HepG2 (cell line): ENCODE data around the gene SRC. TPM values are rescaled to one million over a fixed set of nuclear protein-coding genes. Genes with fewer than 3 reads are reported as not detected.

ENCODE experiments used
- AGO2 ChIP-seq: fragments of 200-400 bp; formaldehyde crosslinking; optimal IDR thresholded peaks from 2 replicates; pipeline ENCODE3; 2017; ENCODE audit warnings: mild to moderate bottlenecking, low read depth, low read length, moderate library complexity
- ATF6 ChIP-seq: sonication (generic); formaldehyde crosslinking; conservative IDR thresholded peaks from 2 replicates; pipeline ENCODE4 v1.4.0; 2020; ENCODE audit warnings: missing genetic modification reagents
- ATRX ChIP-seq: sonication (generic); formaldehyde crosslinking; IDR thresholded peaks from 2 replicates; pipeline ENCODE4 v1.4.0; 2020; ENCODE audit warnings: missing genetic modification reagents, borderline replicate concordance
- BRCA1 ChIP-seq: sonication (generic); formaldehyde crosslinking; IDR thresholded peaks from 2 replicates; pipeline ENCODE4 v1.4.0; 2020; ENCODE audit warnings: missing genetic modification reagents
- HCFC1 ChIP-seq: fragments of 150-350 bp; IDR thresholded peaks from 2 replicates; pipeline ENCODE4 v1.6.1; 2014; ENCODE audit warnings: low read depth, low read length
- MAFF ChIP-seq: IDR thresholded peaks from 2 replicates; pipeline ENCODE4 v1.6.1; 2011; ENCODE audit warnings: low read depth, low read length, improper control_type of control experiment
- NAIF1 ChIP-seq: sonication (generic); formaldehyde crosslinking; IDR thresholded peaks from 2 replicates; pipeline ENCODE4 v1.5.0; 2020; ENCODE audit warnings: mild to moderate bottlenecking, missing genetic modification reagents, borderline replicate concordance
- NFATC3 ChIP-seq: sonication (generic); formaldehyde crosslinking; IDR thresholded peaks from 2 replicates; pipeline ENCODE4 v1.5.1; 2020; ENCODE audit warnings: mild to moderate bottlenecking, missing genetic modification reagents
- PCBP1 ChIP-seq: fragments of 200-400 bp; formaldehyde crosslinking; IDR thresholded peaks from 2 replicates; pipeline ENCODE4 v1.6.1; 2017; ENCODE audit warnings: mild to moderate bottlenecking, low read depth, low read length, borderline replicate concordance
- PLRG1 ChIP-seq: fragments of 450-650 bp; conservative IDR thresholded peaks from 2 replicates; pipeline ENCODE4 v1.6.1; 2016
- SATB2 ChIP-seq: sonication (generic); formaldehyde crosslinking; IDR thresholded peaks from 2 replicates; pipeline ENCODE4 v1.5.0; 2020; ENCODE audit warnings: missing genetic modification reagents
- SKIL ChIP-seq: sonication (generic); formaldehyde crosslinking; IDR thresholded peaks from 2 replicates; pipeline ENCODE4 v1.8.0; 2022; ENCODE audit warnings: missing genetic modification reagents, mild to moderate bottlenecking, moderate library complexity, borderline replicate concordance
- SNAPC2 ChIP-seq: sonication (generic); formaldehyde crosslinking; IDR thresholded peaks from 2 replicates; pipeline ENCODE4 v1.8.1; 2022; ENCODE audit warnings: mild to moderate bottlenecking, missing genetic modification reagents
- ZBTB46 ChIP-seq: sonication (generic); formaldehyde crosslinking; IDR thresholded peaks from 2 replicates; pipeline ENCODE4 v1.4.0; 2020; ENCODE audit warnings: mild to moderate bottlenecking, missing genetic modification reagents, borderline replicate concordance
- ZFY ChIP-seq: sonication (generic); formaldehyde crosslinking; IDR thresholded peaks from 2 replicates; pipeline ENCODE4 v1.4.0; 2020; ENCODE audit warnings: missing genetic modification reagents
- ZNF207 ChIP-seq: fragments of 450-650 bp; IDR thresholded peaks from 2 replicates; pipeline ENCODE4 v1.6.1; 2016; ENCODE audit warnings: antibody characterized with exemption, borderline replicate concordance
- ZNF224 ChIP-seq: sonication (generic); formaldehyde crosslinking; IDR thresholded peaks from 2 replicates; pipeline ENCODE4 v1.5.0; 2020; ENCODE audit warnings: mild to moderate bottlenecking, missing genetic modification reagents
- ZNF276 ChIP-seq: sonication (generic); formaldehyde crosslinking; IDR thresholded peaks from 2 replicates; pipeline ENCODE4 v1.4.0; 2020; ENCODE audit warnings: mild to moderate bottlenecking, low read depth, missing genetic modification reagents
- ZNF720 ChIP-seq: sonication (generic); formaldehyde crosslinking; IDR thresholded peaks from 2 replicates; pipeline ENCODE4 v1.4.0; 2020; ENCODE audit warnings: missing genetic modification reagents
- polyA plus RNA-seq, 8 experiments: library from polyadenylated mRNA; depleted of rRNA in 3 of 8; stranded (reverse) in 7 of 8; unstranded in 1 of 8; fragments of >200 nt; fragmentation: Illumina TruSeq in 4 of 8; extraction: Trizol in 4 of 8; gene quantifications; 2 replicates each; pipeline versions ENCODE4 v1.2.1 to v1.2.3, GENCODE V29; 2011 to 2016; ENCODE audit warnings: low read depth in 4 of 8, missing spikeins in 1 of 8, mixed read lengths in 1 of 8; ENCODE audit not compliant: insufficient read depth in 1 of 8
- total RNA-seq, 5 experiments: library from RNA; depleted of rRNA; stranded (reverse); fragments of >200 nt; fragmentation: Illumina TruSeq; extraction: Trizol; gene quantifications; 2 replicates each; pipeline ENCODE4 v1.2.3, GENCODE V29; 2016; ENCODE audit warnings: low read depth in 1 of 5
- TF ChIP-seq, protein P1 (sequence below), 2 experiments: sonication (generic) in 1 of 2; formaldehyde crosslinking in 1 of 2; IDR thresholded peaks; 2 replicates each; pipeline versions ENCODE4 v1.5.1 to v1.6.1; 2011 to 2020; ENCODE audit warnings: borderline replicate concordance in 1 of 2, low read depth in 1 of 2, low read length in 1 of 2, mild to moderate bottlenecking in 1 of 2, missing genetic modification reagents in 1 of 2, moderate library complexity in 1 of 2

The SRC gene
- total and polyA plus RNA-seq, 2 of the 13 experiments (the other 11 are each of a cell fraction or from before 2014, with no cell fraction given) = 54.7 to 192 TPM

GRCh38 chr20:37384683-37385174, 38.8 kb downstream of the SRC start (continued):
- TF ChIP-seq SATB2 (CRISPR knock-in tag) = no peak
- no peak for TF ChIP-seq ZNF720 (CRISPR knock-in tag)
- TF ChIP-seq PCBP1 = 0 out of 2 replicates have a peak, but pooled peaks have one; percentile 31
- TF ChIP-seq PLRG1 = no peak
- no peak for TF ChIP-seq HCFC1
- TF ChIP-seq, protein P1, sequence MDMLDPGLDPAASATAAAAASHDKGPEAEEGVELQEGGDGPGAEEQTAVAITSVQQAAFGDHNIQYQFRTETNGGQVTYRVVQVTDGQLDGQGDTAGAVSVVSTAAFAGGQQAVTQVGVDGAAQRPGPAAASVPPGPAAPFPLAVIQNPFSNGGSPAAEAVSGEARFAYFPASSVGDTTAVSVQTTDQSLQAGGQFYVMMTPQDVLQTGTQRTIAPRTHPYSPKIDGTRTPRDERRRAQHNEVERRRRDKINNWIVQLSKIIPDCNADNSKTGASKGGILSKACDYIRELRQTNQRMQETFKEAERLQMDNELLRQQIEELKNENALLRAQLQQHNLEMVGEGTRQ (IDR thresholded peaks at IDR 0.05; ENCODE audit: low read depth, low read length) = no peak
- TF ChIP-seq, protein P1 (CRISPR knock-in tag; IDR thresholded peaks at IDR 0.05; ENCODE audit: borderline replicate concordance) = no peak
- TF ChIP-seq NFATC3 (CRISPR knock-in tag) = no peak
- TF ChIP-seq ATF6 = no peak
- no peak for TF ChIP-seq SNAPC2 (CRISPR knock-in tag)
- TF ChIP-seq ZNF276 (CRISPR knock-in tag) = 0 out of 2 replicates have a peak, but pooled peaks have one; percentile 19
- TF ChIP-seq BRCA1 = no peak
- TF ChIP-seq ZNF224 (CRISPR knock-in tag) = no peak
- no peak for TF ChIP-seq NAIF1 (CRISPR knock-in tag)
- no peak for TF ChIP-seq ATRX (CRISPR knock-in tag)
- peak; percentile 53; the same call in 1 of the 2 replicates for TF ChIP-seq ZFY (CRISPR knock-in tag)
- no peak for TF ChIP-seq ZNF207
- TF ChIP-seq SKIL = 0 out of 2 replicates have a peak, but pooled peaks have one; percentile 38
- no peak for TF ChIP-seq MAFF
- TF ChIP-seq ZBTB46 = no peak
- TF ChIP-seq AGO2 = peak; percentile 64
